ENCODE results near the gene FOXM1. TPM values are rescaled to one million over a fixed set of nuclear protein-coding genes. Genes with fewer than 3 reads are reported as not detected.

FOXM1 gene
- total RNA-seq, 1 donor from 2014 or later = 36.8 TPM

DNA sequence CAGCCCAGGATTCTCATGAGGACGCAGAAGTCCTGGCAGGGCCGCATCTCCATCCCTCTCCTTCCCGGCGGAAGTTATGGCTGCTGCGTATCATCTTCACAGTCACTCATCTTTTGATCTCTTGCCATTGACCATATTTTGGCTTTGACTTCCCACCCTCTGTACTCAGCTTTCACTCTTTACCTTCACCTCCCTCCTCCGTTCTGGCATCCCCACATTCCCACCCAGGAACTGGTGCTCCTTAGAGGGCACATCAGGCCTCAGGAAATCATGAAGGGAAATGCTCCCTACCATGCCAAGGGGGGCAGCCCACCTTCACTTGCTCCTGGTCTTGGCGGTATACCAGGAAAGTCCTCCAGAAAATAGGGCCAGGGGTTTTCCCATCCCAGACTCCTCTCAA is 21.4 kb downstream of the FOXM1 start:
- H3K4me3 ChIP-seq (ENCODE audit: low read depth, low read length) = no peak overlapping the region
- TF ChIP-seq, protein P1, sequence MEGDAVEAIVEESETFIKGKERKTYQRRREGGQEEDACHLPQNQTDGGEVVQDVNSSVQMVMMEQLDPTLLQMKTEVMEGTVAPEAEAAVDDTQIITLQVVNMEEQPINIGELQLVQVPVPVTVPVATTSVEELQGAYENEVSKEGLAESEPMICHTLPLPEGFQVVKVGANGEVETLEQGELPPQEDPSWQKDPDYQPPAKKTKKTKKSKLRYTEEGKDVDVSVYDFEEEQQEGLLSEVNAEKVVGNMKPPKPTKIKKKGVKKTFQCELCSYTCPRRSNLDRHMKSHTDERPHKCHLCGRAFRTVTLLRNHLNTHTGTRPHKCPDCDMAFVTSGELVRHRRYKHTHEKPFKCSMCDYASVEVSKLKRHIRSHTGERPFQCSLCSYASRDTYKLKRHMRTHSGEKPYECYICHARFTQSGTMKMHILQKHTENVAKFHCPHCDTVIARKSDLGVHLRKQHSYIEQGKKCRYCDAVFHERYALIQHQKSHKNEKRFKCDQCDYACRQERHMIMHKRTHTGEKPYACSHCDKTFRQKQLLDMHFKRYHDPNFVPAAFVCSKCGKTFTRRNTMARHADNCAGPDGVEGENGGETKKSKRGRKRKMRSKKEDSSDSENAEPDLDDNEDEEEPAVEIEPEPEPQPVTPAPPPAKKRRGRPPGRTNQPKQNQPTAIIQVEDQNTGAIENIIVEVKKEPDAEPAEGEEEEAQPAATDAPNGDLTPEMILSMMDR (conservative IDR thresholded peaks at IDR 0.05; ENCODE audit: low read depth, low read length) = no peak
- DNase-seq (ENCODE audit: low read depth) = no peak

DNA sequence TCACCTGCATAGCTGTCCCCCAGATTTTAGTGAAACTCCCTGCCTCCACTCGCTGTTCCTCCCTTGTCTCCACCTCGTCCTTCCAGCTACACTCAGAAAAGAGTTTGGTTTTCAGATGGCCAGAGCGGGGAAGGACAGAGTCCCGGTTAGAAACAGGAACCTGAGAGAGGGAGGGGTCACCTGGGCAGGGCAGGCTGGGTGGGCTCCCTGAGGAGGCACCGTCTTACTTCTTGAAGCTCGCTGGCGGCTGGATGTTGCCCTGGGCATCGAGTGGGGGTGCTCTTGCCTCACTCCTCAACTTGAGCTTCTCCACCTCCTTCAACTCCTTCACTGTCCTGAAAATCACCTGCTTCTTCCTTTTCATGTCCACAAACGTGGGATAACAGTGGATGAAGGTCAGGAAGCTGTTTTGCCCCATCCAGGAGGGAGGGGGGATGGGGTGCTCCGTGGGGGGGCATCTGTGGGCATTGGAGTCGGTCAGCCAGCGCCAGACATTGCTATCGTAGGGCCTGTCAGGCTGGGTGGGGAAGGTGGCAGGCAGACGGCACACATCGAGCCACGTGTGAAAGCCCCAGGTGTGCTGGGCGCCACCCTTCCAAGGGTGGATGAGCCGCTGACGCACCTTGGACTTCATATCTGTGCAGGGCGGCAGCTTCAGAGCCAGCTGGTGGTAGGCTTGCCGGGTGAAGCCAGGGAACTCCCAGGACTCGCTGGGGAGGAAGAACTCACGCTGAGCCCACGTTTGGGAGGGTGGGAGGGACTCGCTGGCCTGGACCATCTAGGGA is 22.1 kb downstream of the FOXM1 start:
- H3K4me3 ChIP-seq (ENCODE audit: low read depth, low read length) = no peak overlapping the region
- TF ChIP-seq, protein P1 (conservative IDR thresholded peaks at IDR 0.05; ENCODE audit: low read depth, low read length) = no peak
- no peak for DNase-seq (ENCODE audit: low read depth)

DNA sequence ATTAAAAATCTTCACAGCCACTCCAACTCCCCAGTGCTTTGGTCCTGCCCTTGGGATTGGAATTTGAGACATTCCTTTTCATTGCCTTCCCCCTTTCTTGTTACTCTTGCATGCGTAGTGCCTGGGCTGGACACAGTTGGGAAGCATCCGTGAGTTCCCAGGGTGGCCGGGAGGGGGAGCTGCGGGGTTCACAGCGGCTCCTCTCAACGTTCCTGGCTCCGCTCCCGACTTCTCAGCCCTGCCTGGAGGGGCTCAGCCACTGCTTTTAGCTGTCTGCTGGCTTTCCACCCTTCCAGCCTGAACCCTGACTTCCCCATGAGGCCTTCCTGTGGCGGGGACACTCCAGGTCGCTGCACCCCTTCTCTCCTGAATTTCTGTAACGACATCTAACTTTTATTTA is 23.3 kb downstream of the FOXM1 start:
- TF ChIP-seq, protein P1 (conservative IDR thresholded peaks at IDR 0.05; ENCODE audit: low read depth, low read length) = peak; percentile 92
- no peak overlapping the region for H3K4me3 ChIP-seq (ENCODE audit: low read depth, low read length)
- DNase-seq (ENCODE audit: low read depth) = no peak

DNA sequence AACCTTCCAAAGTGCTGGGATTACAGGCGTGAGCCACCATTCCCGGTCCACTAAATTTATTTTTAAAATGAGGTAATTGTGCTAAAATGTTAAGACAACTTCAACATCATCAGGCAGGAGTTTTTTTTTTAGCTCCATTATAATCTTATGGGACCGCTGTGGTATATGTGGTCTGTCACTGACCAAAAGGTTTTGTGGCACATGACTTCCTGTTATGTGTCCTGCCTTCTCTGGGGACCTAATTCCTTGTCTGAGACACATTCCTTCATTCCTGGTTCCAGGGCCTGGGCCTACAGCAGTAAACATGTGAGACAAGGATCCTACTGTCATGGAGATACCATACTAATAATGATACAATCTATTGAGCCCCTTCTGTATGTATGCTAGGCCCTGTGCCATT is 25.0 kb downstream of the FOXM1 start:
- DNase-seq (ENCODE audit: low read depth) = no peak
- no peak overlapping the region for H3K4me3 ChIP-seq (ENCODE audit: low read depth, low read length)
- TF ChIP-seq, protein P1 (conservative IDR thresholded peaks at IDR 0.05; ENCODE audit: low read depth, low read length) = no peak

DNA sequence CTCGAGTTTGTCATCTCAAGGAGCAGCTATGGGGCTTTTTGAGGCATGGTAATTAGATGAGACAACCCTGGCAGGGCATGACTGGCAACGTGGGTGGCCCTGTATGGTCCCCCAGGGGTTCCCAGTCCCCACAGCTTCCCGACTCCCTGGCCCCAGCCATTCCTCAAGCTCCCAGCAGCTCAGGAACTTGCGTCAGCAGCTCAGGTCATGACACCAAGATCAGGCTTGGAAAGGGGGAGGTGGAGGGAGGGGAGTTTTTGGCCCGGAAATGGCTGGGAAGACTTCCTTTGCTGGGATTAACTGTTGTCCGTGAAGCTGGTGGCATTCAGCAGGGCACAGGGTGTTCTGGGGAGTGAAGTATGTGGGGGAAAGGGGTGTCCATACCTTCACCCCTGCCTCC is 31.7 kb downstream of the FOXM1 start:
- TF ChIP-seq, protein P1 (conservative IDR thresholded peaks at IDR 0.05; ENCODE audit: low read depth, low read length) = no peak
- DNase-seq (ENCODE audit: low read depth) = no peak
- H3K4me3 ChIP-seq (ENCODE audit: low read depth, low read length) = no peak overlapping the region

DNA sequence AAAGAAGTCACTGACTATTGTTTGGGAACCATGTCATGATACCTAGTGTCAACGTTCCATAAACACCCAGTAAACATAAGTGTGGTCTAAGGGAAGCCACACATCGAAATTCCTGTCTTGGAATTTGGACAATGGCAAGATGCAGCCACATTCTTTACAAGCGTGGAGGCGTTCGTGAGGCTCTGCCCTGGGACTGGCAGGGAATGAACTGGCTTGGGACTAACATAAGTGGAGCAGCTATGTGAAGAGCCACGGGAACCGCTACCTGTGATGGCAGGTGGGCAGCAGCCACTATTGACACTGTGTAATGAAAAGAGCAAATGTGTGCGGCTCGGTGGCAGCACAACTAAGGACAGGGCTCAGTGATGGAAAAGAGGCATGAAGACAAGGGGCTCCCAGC is 32.2 kb downstream of the FOXM1 start:
- TF ChIP-seq, protein P1 (conservative IDR thresholded peaks at IDR 0.05; ENCODE audit: low read depth, low read length) = no peak
- no peak for DNase-seq (ENCODE audit: low read depth)
- no peak overlapping the region for H3K4me3 ChIP-seq (ENCODE audit: low read depth, low read length)

DNA sequence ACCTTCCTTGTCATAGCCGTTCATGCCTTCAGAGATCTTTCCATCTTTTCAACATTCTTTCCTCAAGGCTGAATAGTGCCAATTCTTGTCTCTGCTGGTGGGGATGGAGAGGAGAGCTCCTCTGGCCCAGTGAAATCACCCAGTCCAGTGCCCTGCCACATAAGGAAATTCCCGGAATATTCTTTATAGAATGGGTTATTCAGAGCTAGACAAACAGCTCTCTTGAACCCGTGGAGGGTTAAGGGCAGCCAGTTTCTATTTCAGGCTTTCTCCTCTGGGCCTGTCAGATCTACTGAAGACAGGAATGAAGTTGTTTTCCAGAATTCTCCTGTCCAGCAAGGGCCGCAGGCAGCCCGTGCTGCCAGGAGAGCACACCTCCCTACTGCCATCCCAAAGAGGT is 34.0 kb downstream of the FOXM1 start:
- H3K4me3 ChIP-seq (ENCODE audit: low read depth, low read length) = no peak overlapping the region
- TF ChIP-seq, protein P1 (conservative IDR thresholded peaks at IDR 0.05; ENCODE audit: low read depth, low read length) = no peak
- no peak for DNase-seq (ENCODE audit: low read depth)

Measured in epithelial cell of proximal tubule (primary cell).